Caco-2 (cell line): Measurements from ENCODE around the gene HORMAD2. TPM values are rescaled to one million over a fixed set of nuclear protein-coding genes. Genes with fewer than 3 reads are reported as not detected.

ENCODE experiments used
- BruUV-seq: library from RNA; stranded (reverse); fragments of 400-500 nt; replicated peaks from 2 replicates; lab custom pipeline; 2021; lab: Mats Ljungman, UMichigan
- CTCF ChIA-PET: fragments of 300-600 bp; sonication (Branson Sonifier 250); formaldehyde crosslinking; loops from one replicate; lab custom pipeline; 2022; ENCODE audit warnings: antibody characterized with exemption; lab: Charles Lee
- POLR2A ChIA-PET: fragments of 300-600 bp; sonication (Branson Sonifier 250); formaldehyde crosslinking; loops from one replicate; lab custom pipeline; 2022; ENCODE audit warnings: antibody characterized with exemption; lab: Charles Lee
- DNase-seq, 2 experiments: peaks; one replicate each; pipeline versions ENCODE4 v3.0.0 to v3.0.0-alpha.2; 2020 to 2022
- H3K27me3 ChIP-seq: replicated peaks from 2 replicates; pipeline ENCODE4 v1.6.0; 2011; ENCODE audit warnings: low read length; ENCODE audit not compliant: control insufficient read depth, insufficient read depth
- H3K36me3 ChIP-seq: 2 replicates; pipeline ENCODE4 v1.5.1; 2011; ENCODE audit warnings: low read length; ENCODE audit not compliant: control insufficient read depth, insufficient read depth
- H3K4me1 ChIP-seq: fragments of 250-450 bp; sonication (Bioruptor Pico); 2 replicates; pipeline ENCODE4 v1.5.1; 2020; ENCODE audit warnings: mild to moderate bottlenecking
- H3K4me3 ChIP-seq: 2 replicates; pipeline ENCODE4 v1.5.1; 2011; ENCODE audit warnings: low read depth, mild to moderate bottlenecking, control low read depth, low read length
- H3K9me3 ChIP-seq: fragments of 250-450 bp; sonication (Bioruptor Pico); 2 replicates; pipeline ENCODE4 v1.5.1; 2020; ENCODE audit warnings: mild to moderate bottlenecking, moderate library complexity
- H3K27ac Mint-ChIP-seq: one replicate; pipeline ENCODE4 v1.8.0; 2022; ENCODE audit warnings: mixed read lengths; ENCODE audit not compliant: unreplicated experiment
- H3K27me3 Mint-ChIP-seq: one replicate; pipeline ENCODE4 v1.8.0; 2022; ENCODE audit warnings: mixed read lengths; ENCODE audit not compliant: insufficient read depth, unreplicated experiment
- H3K36me3 Mint-ChIP-seq: one replicate; pipeline ENCODE4 v1.8.0; 2022; ENCODE audit warnings: mild to moderate bottlenecking, mixed read lengths; ENCODE audit not compliant: insufficient read depth, unreplicated experiment
- H3K4me1 Mint-ChIP-seq: one replicate; pipeline ENCODE4 v1.8.0; 2022; ENCODE audit warnings: low read depth, mixed read lengths; ENCODE audit not compliant: unreplicated experiment
- H3K4me3 Mint-ChIP-seq: one replicate; pipeline ENCODE4 v1.8.0; 2022; ENCODE audit warnings: mild to moderate bottlenecking, moderate library complexity, mixed read lengths; ENCODE audit not compliant: unreplicated experiment
- H3K9me3 Mint-ChIP-seq: one replicate; pipeline ENCODE4 v1.8.0; 2022; ENCODE audit warnings: mixed read lengths; ENCODE audit not compliant: unreplicated experiment
- CTCF ChIP-seq, 2 experiments: fragments of 200-600 bp in 1 of 2; IDR thresholded peaks; 1 replicate in 1 of 2; 2 replicates in 1 of 2; pipeline versions ENCODE4 v1.5.1 to v1.8.0; 2011 to 2022; ENCODE audit warnings: antibody characterized with exemption in 1 of 2, control low read depth in 1 of 2, inconsistent platforms in 1 of 2, low read depth in 1 of 2, low read length in 1 of 2, mild to moderate bottlenecking in 1 of 2, moderate library complexity in 1 of 2; ENCODE audit not compliant: insufficient read depth in 1 of 2, severe bottlenecking in 1 of 2, unreplicated experiment in 1 of 2
- intact Hi-C: fragments of 100-400 bp; cut with micrococcal nuclease; formaldehyde crosslinking; loops from one replicate; pipeline ENCODE4 v1.10.0; 2022; ENCODE audit not compliant: unreplicated experiment
- total RNA-seq: library from RNA; stranded (reverse); gene quantifications from 2 replicates; pipeline ENCODE4 v1.2.3, GENCODE V29; 2022

Gene HORMAD2
- total RNA-seq, 1 experiment from 2014 or later: 3.1 TPM

DNA sequence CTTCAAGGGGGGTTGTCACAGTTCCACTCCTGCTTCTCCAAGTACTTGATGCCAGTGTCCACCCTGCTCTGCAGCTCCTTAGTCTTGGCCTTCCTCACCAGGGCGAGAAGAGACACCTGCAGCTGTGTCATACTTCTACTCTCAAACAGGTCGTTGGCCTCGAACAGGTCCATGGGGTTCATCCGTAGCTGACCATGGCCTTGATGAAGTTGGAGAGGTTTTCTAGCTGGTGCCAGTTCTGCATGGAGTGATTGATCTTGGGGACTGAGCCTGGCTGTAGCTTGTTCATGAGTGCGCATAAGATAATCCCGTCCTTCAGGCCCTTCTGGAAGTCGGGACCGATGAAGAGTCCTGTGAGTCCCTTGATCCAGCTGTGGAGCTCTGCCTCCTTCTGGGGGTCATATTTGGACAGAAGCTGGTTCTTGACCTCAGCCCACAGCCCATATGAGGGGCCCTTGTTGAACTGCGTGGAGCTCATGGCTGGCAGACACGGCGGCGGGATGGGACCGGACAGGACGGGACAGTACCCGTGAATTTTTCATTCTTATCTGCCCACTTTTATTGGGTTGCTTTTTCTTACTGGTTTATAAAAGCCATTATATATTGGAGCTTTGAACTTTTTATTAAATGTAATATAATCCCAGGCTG lies 33.4 kb upstream of the HORMAD2 start:
- H3K36me3 Mint-ChIP-seq: no peaks in the 10 kb centered on the region
- no TSS peak for BruUV-seq
- intact Hi-C loops: no loop called here

GRCh38 chr22:30047364-30047738 lies 32.9 kb upstream of the HORMAD2 start:
- Histone ChIP-seq H3K9me3 (no peaks in the 10 kb centered on the region), H3K4me3 (no peak overlapping the region), H3K4me1 (no peaks in the 10 kb centered on the region), H3K36me3 (no peaks in the 10 kb centered on the region), H3K27me3 (no peaks in the 10 kb centered on the region)
- no peak for DNase-seq
- ChIA-PET CTCF (interaction anchor here (0.6 to 0.9 kb wide), 2 partner anchors 30 to 962 kb away, joined by 3 read pairs; no protein-coding TSS in a partner anchor), POLR2A (no interaction called here)
- peaks cover 11% of the 10 kb centered on the region for H3K4me1 Mint-ChIP-seq
- intact Hi-C loops: no loop called here
- BruUV-seq: no TSS peak
- TF ChIP-seq CTCF (IDR thresholded peaks at IDR 0.05; ENCODE audit: insufficient read depth in 1 of 2, low read depth in 1 of 2, low read length in 1 of 2, severe bottlenecking in 1 of 2, unreplicated experiment in 1 of 2): no peak
- no peaks in the 10 kb centered on the region for H3K9me3 Mint-ChIP-seq
- H3K4me3 Mint-ChIP-seq: no peak overlapping the region
- no peak overlapping the region for H3K27ac Mint-ChIP-seq
- H3K36me3 Mint-ChIP-seq: no peaks in the 10 kb centered on the region
- no peaks in the 10 kb centered on the region for H3K27me3 Mint-ChIP-seq

More for the DNA sequence above, 33.4 kb upstream of the HORMAD2 start:
- Histone ChIP-seq H3K27me3 (no peaks in the 10 kb centered on the region), H3K4me1 (no peaks in the 10 kb centered on the region), H3K9me3 (no peaks in the 10 kb centered on the region), H3K36me3 (no peaks in the 10 kb centered on the region), H3K4me3 (no peak overlapping the region)
- CTCF ChIA-PET: interaction anchor here (0.6 to 0.9 kb wide), 2 partner anchors 30 to 963 kb away, joined by 3 read pairs; no protein-coding TSS in a partner anchor
- peaks cover 11% of the 10 kb centered on the region for H3K4me1 Mint-ChIP-seq
- no peaks in the 10 kb centered on the region for H3K9me3 Mint-ChIP-seq
- POLR2A ChIA-PET: no interaction called here
- DNase-seq: no peak
- H3K27me3 Mint-ChIP-seq: no peaks in the 10 kb centered on the region
- no peak overlapping the region for H3K27ac Mint-ChIP-seq
- no peak for TF ChIP-seq CTCF (IDR thresholded peaks at IDR 0.05; ENCODE audit: insufficient read depth in 1 of 2, low read depth in 1 of 2, low read length in 1 of 2, severe bottlenecking in 1 of 2, unreplicated experiment in 1 of 2)
- no peak overlapping the region for H3K4me3 Mint-ChIP-seq

DNA sequence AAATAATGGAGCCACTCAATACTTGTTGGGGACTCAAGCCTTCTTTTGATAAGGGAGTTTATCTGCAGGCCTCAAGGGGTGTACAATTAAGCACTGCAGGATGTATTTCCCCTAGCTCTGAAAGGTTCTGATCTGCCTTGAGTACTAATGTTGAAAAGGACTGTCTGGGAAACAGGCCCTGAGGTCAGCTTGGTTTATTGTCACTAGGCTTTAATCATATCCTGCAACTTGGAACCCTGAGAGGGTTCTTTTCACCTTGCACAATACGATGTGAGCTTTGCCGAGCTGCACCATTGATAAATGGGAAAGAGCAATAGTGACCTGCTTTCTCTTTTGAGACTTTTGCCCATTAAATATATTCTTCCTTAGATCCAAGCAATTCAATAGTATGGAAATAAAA lies 31.6 kb upstream of the HORMAD2 start:
- peaks cover 5% of the 10 kb centered on the region for H3K4me1 ChIP-seq
- H3K4me3 ChIP-seq: no peak overlapping the region
- Mint-ChIP-seq H3K36me3 (no peaks in the 10 kb centered on the region), H3K4me1 (peaks cover 16% of the 10 kb centered on the region), H3K27ac (no peak overlapping the region), H3K9me3 (no peaks in the 10 kb centered on the region), H3K27me3 (no peaks in the 10 kb centered on the region), H3K4me3 (no peak overlapping the region)
- POLR2A ChIA-PET: no interaction called here
- H3K36me3 ChIP-seq: no peaks in the 10 kb centered on the region
- no peak for TF ChIP-seq CTCF (IDR thresholded peaks at IDR 0.05; ENCODE audit: insufficient read depth in 1 of 2, low read depth in 1 of 2, low read length in 1 of 2, severe bottlenecking in 1 of 2, unreplicated experiment in 1 of 2)
- CTCF ChIA-PET: no interaction called here
- H3K9me3 ChIP-seq: no peaks in the 10 kb centered on the region
- intact Hi-C loops: no loop called here
- DNase-seq: no peak
- no peaks in the 10 kb centered on the region for H3K27me3 ChIP-seq
- no TSS peak for BruUV-seq
